Measurements from ENCODE around the gene JADE2. TPM values are rescaled to one million over a fixed set of nuclear protein-coding genes. Genes with fewer than 3 reads are reported as not detected.
"Not testable (repeated sequence)": the region's sequence is repeated elsewhere in the genome, so short reads cannot be mapped to it uniquely, and the experiment has no call there.

The JADE2 gene
- total and polyA plus RNA-seq, 2 donors (not counting 3 experiments of a cell fraction or from before 2014, with no cell fraction given), result 11.6 to 31.1 TPM

DNA sequence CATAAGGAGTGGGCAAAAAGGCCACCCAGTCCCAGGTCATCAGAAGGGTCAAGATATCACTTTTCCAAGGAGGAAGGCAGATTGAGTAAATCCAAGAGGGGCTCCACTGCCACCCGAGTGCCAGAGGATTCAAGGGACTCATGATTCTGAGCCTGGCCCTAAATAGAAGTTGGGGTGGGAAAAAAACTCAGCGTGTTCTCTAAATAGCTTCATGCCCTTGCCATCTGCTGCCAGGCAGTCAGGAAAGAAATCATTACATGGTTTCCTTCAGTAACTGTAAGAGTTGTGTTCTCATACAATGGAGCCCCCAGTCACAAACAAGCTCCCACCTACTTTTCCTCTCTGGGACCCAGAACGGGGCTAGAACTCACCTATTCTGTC, 70.0 kb downstream of the JADE2 start:
- no peaks in the 10 kb centered on the region for H3K9me3 ChIP-seq (replicated peaks; ENCODE audit: control insufficient read depth, insufficient read depth, low read length)
- no peaks in the 10 kb centered on the region for H3K9me1 ChIP-seq (replicated peaks; ENCODE audit: control insufficient read depth, extremely low read depth, insufficient read depth, low read length)
- ChIA-PET CTCF (interaction anchor here (5.2 kb wide), 1 partner anchor 8 kb away, joined by 35 read pairs; no protein-coding TSS in a partner anchor), POLR2A (no interaction called here)
- dilution Hi-C loops (cut with MboI; ENCODE audit: extremely low pct_ligation_motif_present, low sequenced_read_pairs), result no loop called here
- H2AFZ ChIP-seq (ENCODE audit: low read depth, low read length), result no peak overlapping the region
- no peak for FAIRE-seq
- no peak overlapping the region for H3K9ac ChIP-seq (replicated peaks; ENCODE audit: extremely low read depth, insufficient read depth, low read length)
- no peak overlapping the region for H3K4me3 ChIP-seq (replicated peaks in 1 of 3; ENCODE audit: insufficient read depth in 1 of 3, low read depth in 1 of 3, low read length in 3 of 3)
- no peak for TF ChIP-seq GATA2 (IDR thresholded peaks at IDR 0.05; ENCODE audit: insufficient read depth, insufficient read length, low read depth, low read length)
- TF ChIP-seq MYC (IDR thresholded peaks at IDR 0.05; ENCODE audit: low read depth, low read length), result no peak
- TF ChIP-seq CTCF (IDR thresholded peaks at IDR 0.05; ENCODE audit: extremely low read depth in 1 of 2, insufficient read depth in 1 of 2, low read depth in 1 of 2, low read length in 2 of 2), result no peak
- no peak for TF ChIP-seq FOS (IDR thresholded peaks at IDR 0.05; ENCODE audit: borderline replicate concordance, insufficient read depth, low read length)
- TF ChIP-seq JUN (IDR thresholded peaks at IDR 0.05; ENCODE audit: borderline replicate concordance, insufficient read depth, insufficient read length, low read depth), result no peak
- TF ChIP-seq, protein P1, sequence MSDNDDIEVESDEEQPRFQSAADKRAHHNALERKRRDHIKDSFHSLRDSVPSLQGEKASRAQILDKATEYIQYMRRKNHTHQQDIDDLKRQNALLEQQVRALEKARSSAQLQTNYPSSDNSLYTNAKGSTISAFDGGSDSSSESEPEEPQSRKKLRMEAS (IDR thresholded peaks at IDR 0.05; ENCODE audit: insufficient read depth, insufficient read length), result no peak
- no peak for TF ChIP-seq POLR2A (IDR thresholded peaks at IDR 0.05; ENCODE audit: low read depth, low read length)
- TF ChIP-seq POLR2AphosphoS5 (IDR thresholded peaks at IDR 0.05; ENCODE audit: insufficient read depth, low read depth, low read length), result no peak
- no peak for TF ChIP-seq EZH2 (IDR thresholded peaks at IDR 0.05; ENCODE audit: borderline replicate concordance, low read depth, low read length, severe bottlenecking)
- no peak overlapping the region for H3K4me2 ChIP-seq (ENCODE audit: insufficient read depth, low read length)
- H3K79me2 ChIP-seq (ENCODE audit: control insufficient read depth, insufficient read depth, low read length), result no peaks in the 10 kb centered on the region
- no peaks in the 10 kb centered on the region for H3K36me3 ChIP-seq (ENCODE audit: control insufficient read depth in 2 of 2, extremely low read depth in 1 of 2, insufficient read depth in 2 of 2, low read length in 2 of 2)
- no TSS peak for BruUV-seq (replicated peaks)
- DNase-seq (ENCODE audit: low read depth, low spot score), result no peak
- no peaks in the 10 kb centered on the region for H3K27me3 ChIP-seq (ENCODE audit: control insufficient read depth in 2 of 2, insufficient read depth in 2 of 2, low read length in 2 of 2)
- intact Hi-C loops (cut with micrococcal nuclease), result no loop called here
- no peaks in the 10 kb centered on the region for H4K20me1 ChIP-seq (replicated peaks; ENCODE audit: control insufficient read depth, extremely low read depth, insufficient read depth, low read length)
- H3K4me1 ChIP-seq (ENCODE audit: control insufficient read depth, extremely low read depth, insufficient read depth, low read length), result peaks cover 6% of the 10 kb centered on the region
- H3K27ac ChIP-seq (ENCODE audit: insufficient read depth, low read depth, low read length), result no peak overlapping the region

GRCh38 chr5:134599820-134600219, 74.3 kb downstream of the JADE2 start:
- H3K27ac ChIP-seq (ENCODE audit: insufficient read depth, low read depth, low read length); intact Hi-C loops (cut with micrococcal nuclease); H3K4me3 ChIP-seq (replicated peaks in 1 of 3; ENCODE audit: insufficient read depth in 1 of 3, low read depth in 1 of 3, low read length in 3 of 3); DNase-seq (ENCODE audit: low read depth, low spot score); FAIRE-seq; H3K9me3 ChIP-seq (replicated peaks; ENCODE audit: control insufficient read depth, insufficient read depth, low read length); H3K9me1 ChIP-seq (replicated peaks; ENCODE audit: control insufficient read depth, extremely low read depth, insufficient read depth, low read length); H3K27me3 ChIP-seq (ENCODE audit: control insufficient read depth in 2 of 2, insufficient read depth in 2 of 2, low read length in 2 of 2); POLR2A ChIA-PET; H2AFZ ChIP-seq (ENCODE audit: low read depth, low read length); BruUV-seq (replicated peaks); H3K79me2 ChIP-seq (ENCODE audit: control insufficient read depth, insufficient read depth, low read length); H3K4me2 ChIP-seq (ENCODE audit: insufficient read depth, low read length); dilution Hi-C loops (cut with MboI; ENCODE audit: extremely low pct_ligation_motif_present, low sequenced_read_pairs); H4K20me1 ChIP-seq (replicated peaks; ENCODE audit: control insufficient read depth, extremely low read depth, insufficient read depth, low read length); H3K9ac ChIP-seq (replicated peaks; ENCODE audit: extremely low read depth, insufficient read depth, low read length); H3K4me1 ChIP-seq (ENCODE audit: control insufficient read depth, extremely low read depth, insufficient read depth, low read length); H3K36me3 ChIP-seq (ENCODE audit: control insufficient read depth in 2 of 2, extremely low read depth in 1 of 2, insufficient read depth in 2 of 2, low read length in 2 of 2): not testable (repeated sequence)
- CTCF ChIA-PET, result interaction anchor here (1.2 to 5.2 kb wide), 2 partner anchors 12 to 293 kb away, joined by 5 to 35 read pairs; no protein-coding TSS in a partner anchor
